Measurements from ENCODE around the gene OR2T2.
"Not testable (repeated sequence)": the region's sequence is repeated elsewhere in the genome, so short reads cannot be mapped to it uniquely, and the experiment has no call there.

OR2T2 gene, protein sequence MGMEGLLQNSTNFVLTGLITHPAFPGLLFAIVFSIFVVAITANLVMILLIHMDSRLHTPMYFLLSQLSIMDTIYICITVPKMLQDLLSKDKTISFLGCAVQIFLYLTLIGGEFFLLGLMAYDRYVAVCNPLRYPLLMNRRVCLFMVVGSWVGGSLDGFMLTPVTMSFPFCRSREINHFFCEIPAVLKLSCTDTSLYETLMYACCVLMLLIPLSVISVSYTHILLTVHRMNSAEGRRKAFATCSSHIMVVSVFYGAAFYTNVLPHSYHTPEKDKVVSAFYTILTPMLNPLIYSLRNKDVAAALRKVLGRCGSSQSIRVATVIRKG

DNA sequence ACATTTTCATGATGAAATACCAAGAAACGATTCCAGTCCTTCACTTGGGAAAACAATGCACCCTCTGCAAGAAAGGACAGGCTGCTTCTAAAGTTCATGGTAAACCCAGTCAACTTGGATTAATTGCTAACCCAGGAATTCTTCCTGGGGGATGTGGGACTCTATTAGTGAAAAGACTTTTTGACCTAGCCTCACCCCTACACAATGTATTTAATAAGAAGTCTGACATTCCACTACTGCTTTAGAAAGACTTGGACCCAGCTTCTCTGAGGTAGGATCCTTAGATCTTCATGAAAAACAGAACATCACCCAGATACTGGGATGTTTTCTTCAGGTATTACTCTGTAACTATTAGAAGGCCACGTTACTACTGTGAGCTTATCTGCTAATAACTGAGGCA lies at the start of gene OR2T2:
Gene OR2T2 (plus strand): TSS at position 239 of the 400 bp plus-strand sequence. CDS start 7,161 bp downstream, outside the sequence.
- not testable (repeated sequence) for DNase-seq

DNA sequence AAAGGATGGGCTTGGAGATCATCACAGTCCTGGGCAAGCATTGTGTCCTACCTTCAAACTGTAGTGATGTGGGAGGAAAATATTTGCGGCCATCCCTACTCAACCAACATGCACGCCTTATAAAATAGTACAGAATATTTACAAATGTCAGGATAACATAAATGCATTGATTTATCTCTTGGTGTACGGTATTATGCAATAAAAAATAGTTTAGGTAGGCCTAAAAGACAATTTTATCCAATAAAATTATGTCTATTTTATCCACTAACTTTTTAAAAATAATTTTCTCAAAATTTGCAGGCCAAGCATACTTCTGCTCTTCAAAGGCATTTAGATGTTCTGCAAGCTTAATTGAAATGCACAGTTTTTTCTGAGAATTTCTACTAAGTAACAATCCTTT lies 42.7 kb upstream of the OR2T2 start, which contains the start of gene OR2T1:
Gene OR2T1 (plus strand): TSS at position 301 of the 400 bp plus-strand sequence. CDS start 3,100 bp downstream, outside the sequence.
- no peak for DNase-seq

DNA sequence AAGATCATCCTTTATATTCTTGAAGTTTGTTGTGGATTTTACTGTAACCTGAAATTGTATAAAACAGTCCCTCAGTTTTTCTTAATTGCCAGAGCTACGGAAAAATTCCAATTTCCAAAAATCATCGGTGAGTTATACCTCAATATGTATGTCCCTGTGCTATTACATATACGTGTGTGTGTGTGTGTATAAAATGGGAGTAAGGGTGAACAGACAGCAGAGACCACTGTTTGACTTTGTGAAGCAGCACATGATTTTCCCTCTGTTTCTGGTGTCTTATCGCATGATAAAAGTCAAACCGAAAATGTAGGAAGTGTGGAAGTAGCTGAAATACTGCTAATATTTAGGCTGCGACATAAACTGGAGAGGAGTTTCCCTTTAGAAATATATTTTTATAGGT lies 41.4 kb upstream of the OR2T2 start:
- DNase-seq, result no peak

DNA sequence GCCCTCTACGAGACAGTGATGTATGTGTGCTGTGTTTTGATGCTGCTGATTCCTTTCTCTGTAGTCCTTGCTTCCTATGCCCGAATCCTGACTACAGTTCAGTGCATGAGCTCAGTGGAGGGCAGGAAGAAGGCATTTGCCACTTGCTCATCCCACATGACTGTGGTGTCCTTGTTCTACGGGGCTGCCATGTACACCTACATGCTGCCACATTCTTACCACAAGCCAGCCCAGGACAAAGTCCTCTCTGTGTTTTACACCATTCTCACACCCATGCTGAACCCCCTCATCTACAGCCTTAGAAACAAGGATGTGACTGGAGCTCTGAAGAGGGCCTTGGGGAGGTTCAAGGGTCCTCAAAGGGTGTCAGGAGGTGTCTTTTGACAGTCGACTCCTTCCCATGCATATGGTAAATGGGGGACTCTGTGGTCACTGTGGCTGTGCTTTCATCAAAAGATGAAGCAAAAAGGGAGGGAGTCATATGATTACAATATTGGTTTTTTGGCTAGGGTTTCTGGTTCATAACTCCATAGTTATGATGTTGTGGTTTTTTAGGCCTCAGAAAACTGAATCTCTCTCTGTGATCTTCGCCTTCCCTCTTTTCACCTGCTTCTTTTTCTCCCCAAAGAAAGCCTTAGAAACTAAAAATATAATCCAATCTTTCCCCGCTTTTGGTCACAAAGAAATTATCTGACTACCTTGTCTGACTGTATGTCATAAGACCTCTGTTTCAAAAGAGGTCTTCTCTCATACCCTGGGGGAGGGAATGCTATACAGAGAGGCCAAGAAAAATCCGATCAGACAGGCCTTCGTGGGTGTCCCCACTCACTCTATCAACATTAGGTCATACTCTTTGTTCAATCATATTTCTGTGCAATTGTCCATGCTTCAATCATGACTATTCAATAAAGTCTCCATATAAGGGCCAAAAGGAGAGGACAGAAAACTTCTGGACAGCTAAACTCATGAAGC lies 38.4 kb upstream of the OR2T2 start:
- DNase-seq, result no peak

DNA sequence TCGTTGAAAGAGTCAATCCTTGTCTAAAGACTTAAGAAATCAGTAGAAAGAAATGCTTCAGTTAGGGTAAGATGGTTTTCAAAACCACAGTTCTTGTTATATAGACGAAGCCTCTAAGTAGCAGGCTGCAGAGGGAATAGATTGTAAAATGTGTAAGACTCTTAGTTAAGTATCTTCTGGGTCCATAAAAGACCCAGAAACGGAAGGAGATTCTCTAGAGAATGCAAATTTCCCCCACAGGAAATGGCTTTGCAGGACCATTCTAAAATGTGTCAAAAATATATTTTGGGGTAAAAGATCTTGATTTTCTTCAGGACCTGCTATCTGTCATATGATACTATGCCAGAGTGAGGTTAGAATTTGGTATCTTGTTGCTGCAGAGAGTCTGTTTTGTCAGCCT lies 29.2 kb upstream of the OR2T2 start:
- DNase-seq, result no peak

DNA sequence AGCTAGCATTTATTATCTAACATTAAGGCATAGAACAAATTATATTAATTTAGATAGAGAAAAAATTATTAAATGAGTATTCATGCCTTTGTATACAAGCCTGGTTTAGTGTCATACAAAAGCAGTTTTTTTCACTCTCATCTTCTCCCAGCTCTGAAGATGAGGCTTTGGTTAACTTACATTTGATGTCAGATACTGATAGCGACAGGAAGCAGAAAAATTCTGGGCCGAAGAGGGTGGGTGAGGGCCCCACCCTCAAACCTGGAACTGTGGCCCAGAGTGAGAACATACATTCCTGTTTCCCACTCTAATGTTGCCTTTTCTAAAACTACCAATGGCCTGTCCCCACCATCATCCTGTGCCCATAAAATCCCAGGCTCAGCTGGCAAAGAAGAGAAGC lies 27.6 kb upstream of the OR2T2 start:
- DNase-seq, result no peak

DNA sequence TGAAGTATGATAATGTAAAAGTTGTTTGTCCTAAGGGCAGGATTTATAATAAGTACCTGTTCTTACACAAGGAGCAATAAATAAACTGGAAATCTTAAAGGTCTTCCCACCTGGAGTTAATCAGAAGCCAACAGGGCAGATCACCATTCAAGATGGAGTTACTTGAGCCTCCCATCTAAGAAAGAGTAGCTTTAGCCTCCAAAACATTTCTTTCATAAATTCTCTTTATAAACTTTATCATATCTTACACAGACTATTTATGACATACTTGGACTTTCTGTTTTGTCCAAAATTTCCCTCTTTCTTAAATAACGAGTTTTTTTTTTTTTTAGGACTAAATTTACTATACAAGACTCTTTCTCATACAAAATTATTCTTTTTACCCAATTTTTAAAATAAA lies 24.1 kb upstream of the OR2T2 start:
- no peak for DNase-seq

DNA sequence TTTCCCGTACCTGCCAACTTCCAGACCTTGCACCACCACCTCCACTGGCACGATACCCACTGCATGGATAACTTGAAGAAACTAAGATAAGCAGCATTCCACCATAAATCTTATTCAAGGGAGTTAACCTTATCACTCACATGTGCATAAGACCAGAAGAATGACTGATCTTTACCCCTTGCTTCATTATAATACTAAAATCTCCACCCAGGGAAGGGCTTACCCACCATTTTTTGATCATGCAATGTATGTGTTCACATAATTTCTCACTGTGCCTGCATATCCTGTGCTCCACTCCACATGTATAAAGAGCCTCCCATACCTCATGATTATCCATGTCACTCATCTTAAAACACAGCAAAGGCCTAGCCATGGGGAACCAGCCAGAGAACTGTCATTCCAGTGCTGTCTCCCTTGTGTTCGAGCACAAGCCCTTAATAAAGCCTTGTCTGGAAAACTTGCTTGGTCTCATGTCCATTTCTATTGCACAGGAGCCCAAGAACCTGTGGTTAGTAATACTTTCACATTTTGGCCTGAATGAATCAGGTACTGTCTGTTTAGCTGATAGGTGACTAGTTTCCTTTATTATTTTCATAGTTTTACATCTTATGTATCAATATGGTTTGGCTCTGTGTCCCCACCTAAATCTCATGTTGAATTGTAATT lies 17.8 kb upstream of the OR2T2 start:
- DNase-seq, result not testable (repeated sequence)

DNA sequence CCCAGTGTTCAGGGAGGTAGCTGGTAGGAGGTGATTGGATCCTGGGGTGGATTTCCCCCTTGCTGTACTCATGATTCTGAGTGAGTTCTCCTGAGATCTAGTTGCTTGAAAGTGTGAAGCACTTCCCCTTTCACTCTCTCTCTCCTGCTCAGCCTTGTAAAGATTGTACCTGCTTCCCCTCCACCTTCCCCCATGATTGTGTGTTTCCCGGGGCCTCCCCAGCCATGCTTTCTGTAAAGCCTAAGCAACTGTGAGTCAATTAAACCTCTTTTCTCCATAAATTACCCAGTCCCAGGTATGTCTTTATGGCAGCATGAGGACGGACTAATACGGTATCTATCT lies 17.3 kb upstream of the OR2T2 start:
- DNase-seq, result not testable (repeated sequence)

DNA sequence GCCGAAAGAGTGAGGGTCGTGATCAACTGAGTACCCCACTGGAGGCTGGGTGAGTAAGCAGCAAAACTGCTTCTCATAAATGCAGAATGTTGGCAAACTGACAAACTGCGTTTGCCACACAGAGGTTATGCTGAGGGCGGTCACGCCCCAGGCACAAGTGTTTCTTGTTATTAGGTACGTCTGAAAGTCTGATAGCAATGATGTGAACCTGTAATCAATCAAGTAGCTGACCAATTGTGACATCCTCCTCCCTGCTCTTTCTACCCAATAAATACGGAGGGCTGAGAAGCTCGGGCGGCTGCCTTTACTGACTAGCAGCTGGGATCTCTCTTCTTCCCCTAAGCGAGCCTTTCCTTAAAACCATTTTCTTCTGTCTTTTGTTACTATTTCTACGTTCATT lies 13.8 kb upstream of the OR2T2 start:
- DNase-seq, result not testable (repeated sequence)

DNA sequence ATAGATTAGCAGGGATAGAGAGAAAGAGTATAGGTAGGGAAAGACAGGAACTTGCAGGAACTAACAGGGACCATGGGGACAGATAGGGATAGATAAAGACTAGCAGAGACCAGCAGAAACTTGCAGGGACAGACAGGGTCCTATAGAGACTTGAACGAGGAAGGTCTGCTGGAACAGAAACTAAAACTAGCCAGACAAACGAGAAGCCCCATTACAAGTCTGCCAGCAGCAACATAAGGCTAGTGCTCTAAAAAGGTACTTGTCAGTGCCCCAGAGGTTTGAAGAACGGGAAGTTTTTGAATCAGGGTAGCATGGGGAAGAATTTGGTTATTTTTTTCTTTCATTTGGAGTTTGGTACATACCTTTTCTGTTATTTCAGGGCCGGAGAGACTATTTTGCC lies 13.2 kb upstream of the OR2T2 start:
- not testable (repeated sequence) for DNase-seq

DNA sequence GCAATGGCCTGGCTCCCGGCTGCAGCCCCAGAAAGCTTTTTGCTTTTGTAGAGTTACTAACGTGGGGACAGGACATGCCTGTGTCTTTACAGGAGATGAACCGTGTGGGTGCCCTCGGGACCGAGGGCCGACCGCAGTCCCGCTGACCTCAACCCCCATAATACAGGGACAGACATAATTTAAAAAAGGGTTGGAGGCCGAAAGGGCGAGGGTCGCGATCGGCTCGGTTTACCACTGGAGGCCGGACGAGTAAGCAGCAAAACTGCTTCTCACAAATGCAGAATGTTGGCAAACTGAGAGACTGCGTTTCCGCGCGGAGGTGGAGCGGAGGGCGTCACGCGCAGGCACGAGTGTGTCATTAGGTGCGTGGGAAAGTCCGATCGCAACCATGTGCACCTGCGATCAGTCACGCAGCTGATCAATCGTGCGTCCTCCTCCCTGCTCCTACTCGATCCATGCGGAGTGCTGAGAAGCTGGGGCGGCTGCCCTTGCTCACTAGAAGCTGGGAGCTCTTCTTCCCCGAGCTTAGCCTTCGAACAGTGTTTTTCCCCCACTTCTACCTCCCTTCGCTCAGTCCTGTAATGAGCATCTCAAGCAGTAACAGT lies 11.5 kb upstream of the OR2T2 start:
- not testable (repeated sequence) for DNase-seq

DNA sequence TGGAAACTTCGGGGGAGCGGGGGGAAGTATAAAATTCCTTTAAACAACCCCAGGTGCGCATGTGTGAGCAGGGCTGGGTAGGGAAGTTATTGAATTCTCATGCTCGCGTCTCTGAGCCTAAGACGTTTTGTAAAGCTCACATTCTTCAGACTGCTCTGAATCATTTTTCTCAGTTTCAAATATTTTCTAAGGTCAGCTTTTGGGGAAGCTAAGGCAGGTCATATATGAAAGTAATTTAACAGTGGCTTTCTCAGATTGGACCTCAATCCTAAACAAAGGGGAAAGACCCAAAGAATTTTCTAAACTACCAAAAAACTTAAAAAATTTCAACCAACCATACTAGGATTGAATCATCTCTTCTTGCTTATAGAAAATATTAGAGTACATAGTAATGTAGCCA lies 10.5 kb upstream of the OR2T2 start:
- not testable (repeated sequence) for DNase-seq

DNA sequence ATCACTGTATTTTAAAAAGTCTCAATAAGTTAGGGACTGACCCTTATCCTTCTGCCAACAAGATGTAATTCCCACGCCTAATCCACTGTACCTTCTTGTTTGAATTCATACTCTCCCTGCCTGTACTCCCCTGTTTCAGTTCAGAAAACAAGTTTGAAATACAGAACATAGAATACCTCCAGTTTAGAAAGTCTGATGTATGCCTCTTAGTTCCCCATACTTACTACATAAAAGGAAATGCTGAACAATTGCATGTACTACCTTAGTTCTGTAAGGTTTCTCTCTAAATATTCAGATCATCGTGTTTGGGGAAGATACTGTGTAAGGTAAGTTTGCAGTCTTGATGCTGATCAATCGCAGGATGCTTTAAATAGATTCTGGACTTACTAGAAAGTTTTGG lies 9.1 kb upstream of the OR2T2 start:
- not testable (repeated sequence) for DNase-seq

DNA sequence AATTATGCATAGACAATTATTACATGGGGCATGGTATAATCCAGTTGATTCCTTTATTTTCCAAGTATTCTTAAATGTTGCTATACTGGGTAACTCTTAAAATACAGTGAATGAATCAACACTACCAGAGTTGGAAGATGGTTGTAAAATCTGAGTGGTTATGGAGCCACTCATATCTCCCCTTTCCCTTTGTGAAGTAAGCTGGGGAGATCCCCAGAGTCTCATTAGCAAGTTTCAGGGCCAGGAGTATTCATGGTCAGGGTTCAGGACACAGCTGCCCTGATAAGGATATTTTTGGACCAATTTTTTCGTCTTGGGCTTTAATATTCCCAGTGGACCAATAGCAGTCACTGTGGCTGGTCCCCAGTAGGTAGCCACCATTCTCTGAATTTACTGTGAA lies 6.8 kb upstream of the OR2T2 start:
- not testable (repeated sequence) for DNase-seq

DNA sequence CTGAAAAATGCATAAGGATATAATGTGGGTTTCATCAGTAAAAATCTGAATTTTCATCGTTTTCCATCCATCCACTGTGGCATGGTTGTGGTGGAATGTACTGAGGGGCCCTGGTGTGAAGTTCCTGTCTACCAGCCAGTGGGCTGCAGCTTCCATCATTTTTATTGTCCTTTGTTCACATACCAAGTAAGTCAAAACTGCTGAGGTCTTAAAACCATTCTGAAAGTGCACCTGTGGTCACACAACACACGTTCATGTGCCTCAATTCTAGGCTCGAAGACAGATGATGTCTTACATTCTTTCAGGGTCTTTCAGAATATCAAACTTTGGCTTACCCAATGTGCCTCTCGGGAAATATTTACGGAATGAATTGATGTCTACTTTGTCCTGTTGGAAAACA lies 6.2 kb upstream of the OR2T2 start:
- DNase-seq, result not testable (repeated sequence)

DNA sequence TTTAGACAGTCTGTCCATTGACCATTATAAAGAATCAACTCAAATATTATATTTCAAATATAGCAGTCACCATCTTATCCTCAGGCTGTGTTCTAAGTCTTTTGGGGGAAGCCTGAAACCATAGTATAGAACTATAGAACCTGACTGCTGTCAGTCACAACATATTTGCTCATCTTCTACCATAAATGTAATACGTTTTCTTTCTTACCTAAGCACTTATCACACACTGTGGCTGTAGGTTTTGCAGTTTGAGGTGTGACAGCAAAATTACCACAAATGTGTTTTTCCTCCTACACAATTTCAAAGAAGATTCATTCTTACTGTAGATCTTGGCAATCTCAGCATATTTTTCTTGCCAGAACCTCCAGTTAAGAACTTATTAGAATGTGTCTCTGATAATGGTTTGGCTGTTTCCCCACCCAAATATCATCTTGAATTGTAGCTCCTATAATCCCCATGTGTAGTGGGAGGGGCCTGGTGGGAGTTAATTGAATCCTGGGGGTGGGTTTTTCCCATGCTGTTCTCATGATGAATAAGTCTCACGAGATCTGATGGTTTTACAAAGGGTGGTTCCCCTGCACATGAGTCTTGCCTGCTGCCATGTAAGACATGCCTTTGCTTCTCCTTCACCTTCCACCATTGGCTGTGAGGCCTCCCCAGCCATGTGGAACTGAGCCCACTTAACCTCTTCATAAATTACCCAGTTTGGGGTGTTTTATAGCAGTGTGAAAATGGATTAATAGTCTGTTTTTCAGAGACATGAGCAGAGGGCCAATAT lies 2.7 kb upstream of the OR2T2 start:
- DNase-seq, result not testable (repeated sequence)

DNA sequence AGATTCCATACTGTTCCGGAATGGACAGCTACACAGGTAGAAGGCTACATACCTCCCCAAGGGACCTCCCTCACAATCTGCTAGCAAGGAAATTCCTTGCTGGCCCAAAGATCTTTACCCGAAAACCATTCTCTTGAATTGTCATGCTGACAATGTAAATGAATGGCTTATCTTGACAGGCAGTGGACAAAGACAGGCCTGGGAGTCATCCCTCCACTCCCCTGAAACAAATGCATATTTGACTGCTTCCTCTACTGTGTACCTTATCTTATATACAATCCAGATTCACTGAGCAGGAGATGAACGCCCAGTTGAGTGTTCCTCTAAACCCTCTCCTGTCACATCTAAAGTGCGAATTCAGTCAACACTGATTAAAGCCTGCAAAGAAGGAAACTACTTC lies 834 bp upstream of the OR2T2 start:
- DNase-seq, result not testable (repeated sequence)

DNA sequence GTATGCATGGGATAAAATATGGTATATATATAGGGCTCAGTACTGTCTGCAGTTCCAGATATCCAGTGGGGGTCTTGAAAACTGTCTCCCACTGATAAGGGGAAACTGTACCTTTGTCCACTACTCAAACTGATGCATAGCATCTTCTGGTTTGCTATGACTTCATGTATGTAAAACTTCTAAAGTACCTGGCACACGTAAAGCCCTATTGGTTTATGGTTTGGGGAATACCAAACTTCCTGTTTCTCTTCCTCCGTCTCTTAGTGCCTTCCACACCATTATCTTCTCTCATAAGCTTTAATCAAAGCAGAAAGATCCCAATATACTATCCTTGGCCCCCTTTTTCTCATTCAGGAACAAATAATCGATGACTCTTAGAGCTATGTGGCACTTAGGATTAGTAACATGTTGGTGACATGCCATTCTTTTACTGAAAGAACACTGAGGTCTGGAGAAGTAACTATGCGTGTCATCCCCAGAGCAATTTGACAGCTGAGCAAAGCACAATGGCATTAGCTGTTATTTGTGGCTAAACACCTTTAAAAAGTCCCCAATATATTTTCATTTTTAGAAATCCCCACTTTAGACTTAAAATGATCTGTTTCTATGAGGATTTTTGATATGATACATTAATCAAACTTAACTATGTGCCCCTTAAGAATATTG lies 3.1 kb downstream of the OR2T2 start:
- not testable (repeated sequence) for DNase-seq

DNA sequence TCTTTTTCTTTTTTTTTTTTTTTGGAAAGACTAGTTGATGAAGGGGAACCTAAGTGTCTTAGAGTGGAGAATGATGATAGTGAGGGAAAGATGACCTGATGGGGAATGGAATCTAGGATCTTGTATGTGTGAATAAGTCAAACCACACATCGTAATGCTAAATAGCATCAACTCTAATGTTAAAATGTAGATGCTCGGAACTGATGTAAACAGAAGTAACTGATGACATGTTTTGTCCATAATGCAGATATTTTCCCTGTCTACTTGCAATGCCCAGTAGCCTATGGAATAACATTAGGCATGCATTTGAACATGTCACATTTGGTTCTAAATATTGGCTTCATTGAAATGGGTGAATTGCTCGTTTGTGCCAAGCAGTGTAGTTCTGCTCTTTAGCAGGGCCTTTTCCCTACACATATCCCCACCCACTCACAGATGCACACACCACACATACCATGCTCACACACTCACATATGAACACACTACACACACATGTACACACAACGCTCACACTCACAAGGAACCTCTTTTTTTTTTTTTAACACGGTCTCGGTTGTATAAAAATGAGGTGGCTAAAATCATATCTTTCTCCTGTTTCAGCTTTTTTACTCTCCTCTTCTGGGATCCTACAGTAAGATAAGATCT lies 4.5 kb downstream of the OR2T2 start:
- DNase-seq, result not testable (repeated sequence)

Data from activated CD4-positive, alpha-beta T cell treated with anti-CD3 and anti-CD28 coated beads, Interleukin-2, amount 50 U/mL, for 1 hour (primary cell).